Stomach (tissue), 9 donors: Measurements from ENCODE around the gene KIDINS220. TPM values are rescaled to one million over a fixed set of nuclear protein-coding genes. Genes with fewer than 3 reads are reported as not detected.
"Not testable (repeated sequence)": the region's sequence is repeated elsewhere in the genome, so short reads cannot be mapped to it uniquely, and the experiment has no call there.

Experiments
- DNase-seq, 2 donors: peaks; one replicate each; pipeline versions ENCODE4 v3.0.0 to v3.0.0-alpha.2; 2013 to 2019
- H3K27ac ChIP-seq, 5 donors: fragments of 200-600 bp in 4 of 5; sonication (generic) in 4 of 5; one replicate each; pipeline ENCODE4 v1.5.1; 2013 to 2019; ENCODE audit warnings: mild to moderate bottlenecking in 1 of 5, moderate library complexity in 1 of 5
- H3K27me3 ChIP-seq, 3 donors: fragments of 200-600 bp; sonication (generic); one replicate each; pipeline ENCODE4 v1.5.1; 2017 to 2019; ENCODE audit warnings: mixed run types in 1 of 3
- H3K36me3 ChIP-seq, 4 donors: fragments of 200-600 bp; sonication (generic); 1 replicate in 3 of 4; 2 replicates in 1 of 4; pipeline ENCODE4 v1.5.1; 2016 to 2019
- H3K4me1 ChIP-seq, 4 donors: fragments of 200-600 bp; sonication (generic); one replicate each; pipeline ENCODE4 v1.5.1; 2016 to 2019
- H3K4me3 ChIP-seq, 4 donors: fragments of 200-600 bp; sonication (generic) in 3 of 4; one replicate each; pipeline ENCODE4 v1.5.1; 2016 to 2019; ENCODE audit warnings: mild to moderate bottlenecking in 1 of 4
- H3K9me3 ChIP-seq, 4 donors: fragments of 200-600 bp; sonication (generic); one replicate each; pipeline ENCODE4 v1.5.1; 2016 to 2019
- CTCF ChIP-seq, 7 experiments: fragments of 450-650 bp in 4 of 7; fragments of 200-600 bp in 3 of 7; sonication (generic) in 3 of 7; IDR thresholded peaks; one replicate each; pipeline ENCODE4 v1.5.1; 2016 to 2019; ENCODE audit warnings: antibody characterized with exemption in 7 of 7, control low read depth in 2 of 7, mild to moderate bottlenecking in 1 of 7
- EP300 ChIP-seq: sonication (generic); formaldehyde crosslinking; IDR thresholded peaks from one replicate; pipeline ENCODE4 v1.6.1; 2017; ENCODE audit warnings: antibody characterized with exemption
- POLR2A ChIP-seq, 4 donors: fragments of 450-650 bp; IDR thresholded peaks; one replicate each; pipeline ENCODE4 v1.6.1; 2016; ENCODE audit warnings: antibody characterized with exemption in 4 of 4, control low read depth in 2 of 4, mild to moderate bottlenecking in 1 of 4, moderate library complexity in 1 of 4
- POLR2AphosphoS5 ChIP-seq, 3 donors: sonication (generic); formaldehyde crosslinking; IDR thresholded peaks; one replicate each; pipeline ENCODE4 v1.6.1; 2016; ENCODE audit warnings: antibody characterized with exemption in 3 of 3
- WGBS, 5 donors: extraction: QIAGEN DNeasy Blood & Tissue Kit in 3 of 5; methylation state at CpG; one replicate each; pipeline versions ENCODE4 v1.1.5 to v1.1.7; 2013 to 2018; 5-methylcytosine and 5-hydroxymethylcytosine counted together
- intact Hi-C: fragments of 100-400 bp; cut with DNase I; formaldehyde crosslinking; loops from one replicate; pipeline ENCODE4 v1.15.1; 2023; ENCODE audit warnings: low total_unique reads
- polyA plus RNA-seq, 3 donors: library from polyadenylated mRNA; stranded (reverse); fragments of 200-250 nt; gene quantifications; one replicate each; pipeline ENCODE4 v1.2.3, GENCODE V29; 2013
- total RNA-seq, 5 donors: library from RNA; depleted of rRNA; stranded (reverse); fragments of >200 nt; gene quantifications; one replicate each; pipeline versions ENCODE4 v1.1.0 to v1.2.3, GENCODE V29; 2014 to 2016
- donor health status: healthy with polysubstance abuse.
- donor health status: Bipolar disorder and iron deficiency.
- donor health status: healthy.

Gene KIDINS220
- total and polyA plus RNA-seq, 8 donors: 3.8 to 160 (median 56.0) TPM

GRCh38 chr2:8729939-8730338, 107.5 kb downstream of the KIDINS220 start:
- H3K36me3 ChIP-seq: peaks cover 41 to 86% (median 81%) of the 10 kb centered on the region in 4 donors
- peaks cover 0 to 5% (median 2%) of the 10 kb centered on the region in 4 donors for H3K4me1 ChIP-seq
- no peak overlapping the region for H3K27ac ChIP-seq
- no peak overlapping the region for H3K4me3 ChIP-seq
- H3K9me3 ChIP-seq: no peaks in the 10 kb centered on the region
- TF ChIP-seq CTCF (IDR thresholded peaks at IDR 0.05) (no peak), POLR2A (IDR thresholded peaks at IDR 0.05) (no peak), EP300 (no peak), POLR2AphosphoS5 (IDR thresholded peaks at IDR 0.05) (no peak)
- no peaks in the 10 kb centered on the region for H3K27me3 ChIP-seq
- DNase-seq: peak in 1 of 2 donors; percentile 87
- WGBS, 5 donors: 61 to 67% (median 62%) methylated on average over 9 of the region's 9 CpGs
- intact Hi-C loops: no loop called here

- H3K27me3 ChIP-seq, intact Hi-C loops, H3K4me1 ChIP-seq, H3K27ac ChIP-seq, H3K4me3 ChIP-seq, H3K9me3 ChIP-seq, DNase-seq: not testable (repeated sequence)
- 75 to 84% (median 80%) methylated on average over 5 of the region's 5 CpGs for WGBS, 5 donors
- peaks cover 34 to 78% (median 72%) of the 10 kb centered on the region in 4 donors for H3K36me3 ChIP-seq
Observed at GRCh38 chr2:8729101-8729500, 108.3 kb downstream of the KIDINS220 start.

- Histone ChIP-seq H3K36me3 (peaks cover 29 to 71% (median 66%) of the 10 kb centered on the region in 4 donors), H3K27ac (no peak overlapping the region), H3K4me3 (no peak overlapping the region), H3K27me3 (no peaks in the 10 kb centered on the region), H3K9me3 (no peaks in the 10 kb centered on the region), H3K4me1 (peaks cover 0 to 5% (median 0%) of the 10 kb centered on the region in 4 donors)
- no peak for DNase-seq
- no peak for TF ChIP-seq POLR2AphosphoS5 (IDR thresholded peaks at IDR 0.05)
- TF ChIP-seq EP300: no peak
- TF ChIP-seq POLR2A (IDR thresholded peaks at IDR 0.05): no peak
- no peak for TF ChIP-seq CTCF (IDR thresholded peaks at IDR 0.05)
- intact Hi-C loops: no loop called here
- 87 to 96% (median 93%) methylated on average over 7 of the region's 7 CpGs for WGBS, 5 donors
Observed at GRCh38 chr2:8728305-8729015, 109.0 kb downstream of the KIDINS220 start.

- no peak overlapping the region for H3K27ac ChIP-seq
- no peaks in the 10 kb centered on the region for H3K27me3 ChIP-seq
- peaks cover 0 to 5% (median 0%) of the 10 kb centered on the region in 4 donors for H3K4me1 ChIP-seq
- H3K4me3 ChIP-seq: no peak overlapping the region
- peaks cover 11 to 45% (median 40%) of the 10 kb centered on the region in 4 donors for H3K36me3 ChIP-seq
- DNase-seq: no peak
- intact Hi-C loops: no loop called here
- TF ChIP-seq CTCF (IDR thresholded peaks at IDR 0.05) (no peak), EP300 (no peak), POLR2A (IDR thresholded peaks at IDR 0.05) (no peak), POLR2AphosphoS5 (IDR thresholded peaks at IDR 0.05) (no peak)
- H3K9me3 ChIP-seq: no peaks in the 10 kb centered on the region
- 84 to 92% (median 91%) methylated on average over 7 of the region's 7 CpGs for WGBS, 5 donors
Observed at GRCh38 chr2:8725838-8726237, 111.6 kb downstream of the KIDINS220 start.

- intact Hi-C loops: no loop called here
Observed at GRCh38 chr2:8722986-8723385, 114.4 kb downstream of the KIDINS220 start.

More at GRCh38 chr2:8722986-8723385, 114.4 kb downstream of the KIDINS220 start:
- H3K4me1 ChIP-seq: no peaks in the 10 kb centered on the region
- 82 to 94% (median 92%) methylated on average over 10 of the region's 10 CpGs for WGBS, 5 donors
- no peak for DNase-seq
- TF ChIP-seq EP300: no peak
- TF ChIP-seq POLR2AphosphoS5 (IDR thresholded peaks at IDR 0.05): no peak
- no peak for TF ChIP-seq POLR2A (IDR thresholded peaks at IDR 0.05)
- no peak for TF ChIP-seq CTCF (IDR thresholded peaks at IDR 0.05)
- peaks cover 0 to 26% (median 17%) of the 10 kb centered on the region in 4 donors for H3K36me3 ChIP-seq
- no peak overlapping the region for H3K27ac ChIP-seq
- no peaks in the 10 kb centered on the region for H3K9me3 ChIP-seq
- H3K27me3 ChIP-seq: no peaks in the 10 kb centered on the region
- H3K4me3 ChIP-seq: no peak overlapping the region
